HUES6 (cell line): ENCODE measurements around the gene CSGALNACT2.

Experiments used
- H3K27ac ChIP-seq: 2 replicates; pipeline ENCODE4 v1.7.0; 2013; ENCODE audit warnings: low read depth, mild to moderate bottlenecking, low read length, inconsistent platforms
- H3K27me3 ChIP-seq: 2 replicates; pipeline ENCODE4 v1.6.1; 2013; ENCODE audit warnings: low read length; ENCODE audit not compliant: control insufficient read depth, insufficient read depth
- H3K36me3 ChIP-seq: 2 replicates; pipeline ENCODE4 v1.6.1; 2013; ENCODE audit warnings: low read length; ENCODE audit not compliant: control insufficient read depth, insufficient read depth
- H3K4me1 ChIP-seq: 2 replicates; pipeline ENCODE4 v1.6.1; 2013; ENCODE audit warnings: low read length; ENCODE audit not compliant: control insufficient read depth, insufficient read depth
- H3K4me3 ChIP-seq: 2 replicates; pipeline ENCODE4 v1.5.1; 2013; ENCODE audit warnings: low read depth, low read length
- H3K9ac ChIP-seq: one replicate; pipeline ENCODE4 v1.6.1; 2013; ENCODE audit warnings: mild to moderate bottlenecking, low read length
- H3K9me3 ChIP-seq: 2 replicates; pipeline ENCODE4 v1.6.1; 2013; ENCODE audit warnings: low read depth, low read length; ENCODE audit not compliant: control insufficient read depth, insufficient read depth

The CSGALNACT2 gene

DNA sequence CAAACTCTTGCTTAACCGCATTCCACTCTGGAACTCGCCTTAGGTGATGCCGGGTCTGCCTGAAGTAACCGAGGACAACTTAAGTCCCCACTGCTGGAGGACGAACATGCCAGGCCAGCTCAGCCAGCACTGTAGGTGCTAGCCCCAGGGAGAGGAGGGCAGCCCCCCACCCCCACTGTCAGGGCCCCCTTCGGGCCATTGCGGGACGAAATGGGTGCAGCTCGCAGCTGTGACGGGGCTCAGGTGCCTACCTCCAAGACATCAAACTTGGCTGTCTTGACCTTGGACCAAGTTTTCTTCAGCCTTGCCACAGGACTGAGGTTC lies 60.4 kb downstream of the CSGALNACT2 start:
- Histone ChIP-seq H3K36me3 (peaks cover 67% of the 10 kb centered on the region), H3K4me3 (no peak overlapping the region), H3K27ac (no peak overlapping the region), H3K4me1 (no peaks in the 10 kb centered on the region), H3K9me3 (no peaks in the 10 kb centered on the region), H3K27me3 (no peaks in the 10 kb centered on the region), H3K9ac (no peak overlapping the region)

DNA sequence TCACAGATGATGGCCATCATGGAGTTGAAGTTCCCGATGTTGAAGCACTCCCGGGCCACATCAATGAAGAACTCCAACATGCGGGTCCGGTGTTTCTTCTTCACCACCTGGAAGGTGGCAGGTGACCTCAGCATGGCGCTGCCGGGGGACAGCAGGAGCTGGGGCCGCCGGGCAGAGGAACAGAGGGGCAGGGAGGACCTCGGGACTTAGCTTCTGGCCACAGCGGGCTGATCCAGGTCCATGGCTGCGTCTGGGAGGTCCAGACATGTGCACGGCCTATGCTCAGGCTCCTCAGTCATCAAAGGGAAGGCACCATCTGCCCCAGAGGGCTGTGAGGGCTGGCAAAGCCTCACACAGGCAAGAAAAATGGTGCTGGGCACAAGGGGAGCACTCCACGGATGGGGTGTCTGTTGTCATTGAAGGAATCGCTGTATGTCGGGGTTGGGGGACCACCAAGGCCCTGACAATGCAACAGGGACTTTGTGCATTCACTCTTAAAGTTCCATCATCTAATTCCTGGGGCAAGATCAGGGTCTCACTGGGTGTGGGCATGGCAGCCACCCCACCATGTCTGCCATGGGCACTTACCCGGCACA lies 60.9 kb downstream of the CSGALNACT2 start:
- Histone ChIP-seq H3K36me3 (peaks cover 67% of the 10 kb centered on the region), H3K27me3 (no peaks in the 10 kb centered on the region), H3K9ac (no peak overlapping the region), H3K9me3 (no peaks in the 10 kb centered on the region), H3K27ac (no peak overlapping the region), H3K4me1 (peaks cover 4% of the 10 kb centered on the region), H3K4me3 (no peak overlapping the region)

DNA sequence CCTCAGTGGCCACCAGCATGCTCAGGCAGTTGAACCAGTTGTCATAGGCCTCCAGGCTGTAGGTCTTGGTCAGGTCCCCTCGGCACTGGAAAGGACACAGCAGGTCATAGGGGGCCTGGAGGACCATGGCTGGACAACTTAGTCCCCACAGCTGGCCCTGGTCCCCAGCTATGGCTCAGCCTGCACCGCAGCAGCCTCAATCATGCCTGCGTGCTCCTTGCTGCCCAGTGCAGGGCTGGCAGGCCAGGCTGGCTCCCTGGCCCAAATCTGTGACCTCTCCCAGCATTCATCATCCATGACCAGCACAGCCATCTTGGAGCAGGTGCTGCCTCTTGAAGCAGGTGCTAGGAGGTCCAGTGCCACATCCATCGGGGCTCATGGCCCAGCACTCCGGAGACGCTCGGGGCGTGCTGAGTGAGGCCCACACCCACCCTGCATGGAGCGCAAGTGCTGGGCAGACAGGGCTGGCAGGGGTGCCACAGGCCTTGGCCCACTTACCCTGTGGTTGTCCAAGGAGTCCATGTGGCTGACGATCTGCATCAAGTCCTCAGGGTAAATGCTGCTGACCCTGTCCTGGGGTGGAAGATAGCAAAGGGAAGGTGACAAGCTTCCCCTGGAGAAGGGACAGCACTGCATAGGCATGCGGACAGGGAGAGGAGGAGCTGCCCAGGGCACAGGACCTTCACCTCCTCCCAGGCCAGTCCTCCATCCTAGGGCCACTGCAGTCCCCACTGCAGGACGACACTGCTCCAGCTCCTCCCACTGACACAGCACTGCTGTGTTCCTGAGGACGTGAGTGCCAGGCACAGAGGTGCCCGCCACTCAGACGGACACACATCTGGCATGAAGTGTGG lies 61.7 kb downstream of the CSGALNACT2 start:
- peaks cover 61% of the 10 kb centered on the region for H3K36me3 ChIP-seq
- no peak overlapping the region for H3K9ac ChIP-seq
- no peaks in the 10 kb centered on the region for H3K27me3 ChIP-seq
- H3K27ac ChIP-seq, result no peak overlapping the region
- no peak overlapping the region for H3K4me3 ChIP-seq
- no peaks in the 10 kb centered on the region for H3K9me3 ChIP-seq
- H3K4me1 ChIP-seq, result peaks cover 10% of the 10 kb centered on the region

DNA sequence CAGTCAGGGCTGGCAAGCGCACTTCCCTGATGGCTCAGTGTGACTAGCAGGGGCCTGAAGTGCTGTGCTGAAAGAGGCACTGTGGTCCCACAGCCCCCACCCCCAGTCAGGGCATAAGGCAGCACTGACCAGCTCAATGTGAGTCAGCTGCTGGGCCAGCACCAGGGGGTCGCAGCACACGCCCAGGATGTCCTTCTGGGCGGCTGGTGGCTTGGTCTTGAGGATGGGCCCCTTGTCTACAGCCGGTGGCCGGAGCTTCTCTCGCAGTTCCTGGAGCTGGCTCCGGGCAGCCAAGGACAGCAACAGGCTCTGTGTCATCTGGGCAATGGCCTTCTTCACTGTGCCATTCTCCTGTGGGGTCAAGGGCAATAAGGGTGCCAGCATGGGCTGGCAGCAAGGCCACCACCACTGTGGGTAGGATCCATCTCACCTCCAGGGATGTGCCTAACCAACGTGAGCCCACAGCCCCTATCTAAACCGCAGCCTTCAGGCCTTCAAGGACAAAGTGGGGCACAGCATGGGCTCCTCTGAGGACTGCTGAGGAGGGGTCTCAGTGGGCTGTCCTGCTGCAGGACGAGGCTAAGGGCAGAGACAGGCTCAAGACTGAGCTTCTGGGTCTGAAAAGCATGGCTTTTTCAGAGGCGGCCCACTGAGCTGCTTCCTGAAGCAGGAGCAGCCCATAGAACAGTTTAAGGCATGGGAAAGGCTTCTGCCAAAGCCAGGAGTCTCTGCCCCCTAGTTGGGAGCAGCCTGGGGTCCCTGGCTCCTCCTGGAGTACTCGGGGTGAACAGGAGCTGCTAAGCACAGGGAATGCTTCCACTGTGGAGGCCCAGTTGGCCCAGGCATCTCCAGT lies 62.5 kb downstream of the CSGALNACT2 start:
- Histone ChIP-seq H3K27ac (no peak overlapping the region), H3K9ac (no peak overlapping the region), H3K27me3 (no peaks in the 10 kb centered on the region), H3K9me3 (no peaks in the 10 kb centered on the region), H3K36me3 (peaks cover 52% of the 10 kb centered on the region), H3K4me3 (no peak overlapping the region), H3K4me1 (peaks cover 13% of the 10 kb centered on the region)

DNA sequence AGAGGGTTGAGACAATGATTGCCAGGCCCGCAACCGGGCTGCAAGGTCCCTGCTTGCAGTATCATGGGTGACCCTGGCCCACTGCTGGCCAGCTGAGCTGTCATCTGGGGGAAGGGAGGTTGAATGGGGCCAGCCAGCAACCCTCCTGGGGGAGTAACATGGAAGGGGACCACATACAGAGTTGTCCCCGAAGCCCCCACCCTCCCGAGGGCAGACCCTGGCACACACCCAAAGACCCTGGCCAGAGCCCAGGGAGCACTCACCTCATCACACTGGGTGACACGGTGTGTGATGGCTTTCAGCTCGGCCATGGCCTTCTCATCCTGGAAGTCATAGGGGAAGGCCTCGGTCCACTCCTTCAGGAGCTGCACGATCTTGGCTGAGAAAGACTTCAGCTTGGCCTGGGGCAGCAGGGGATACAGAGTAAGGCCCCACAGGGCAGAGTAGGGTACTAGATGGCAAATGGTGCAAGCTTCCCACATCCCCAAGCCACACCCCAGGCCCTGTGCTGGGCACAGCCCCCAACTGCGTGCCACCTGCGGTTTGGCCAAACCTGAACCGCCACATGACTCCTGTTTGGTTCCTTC lies 63.4 kb downstream of the CSGALNACT2 start:
- no peaks in the 10 kb centered on the region for H3K27me3 ChIP-seq
- H3K9me3 ChIP-seq, result no peaks in the 10 kb centered on the region
- H3K9ac ChIP-seq, result no peak overlapping the region
- peaks cover 43% of the 10 kb centered on the region for H3K36me3 ChIP-seq
- peaks cover 13% of the 10 kb centered on the region for H3K4me1 ChIP-seq
- peak overlapping the region; percentile 91 for H3K4me3 ChIP-seq
- no peak overlapping the region for H3K27ac ChIP-seq

DNA sequence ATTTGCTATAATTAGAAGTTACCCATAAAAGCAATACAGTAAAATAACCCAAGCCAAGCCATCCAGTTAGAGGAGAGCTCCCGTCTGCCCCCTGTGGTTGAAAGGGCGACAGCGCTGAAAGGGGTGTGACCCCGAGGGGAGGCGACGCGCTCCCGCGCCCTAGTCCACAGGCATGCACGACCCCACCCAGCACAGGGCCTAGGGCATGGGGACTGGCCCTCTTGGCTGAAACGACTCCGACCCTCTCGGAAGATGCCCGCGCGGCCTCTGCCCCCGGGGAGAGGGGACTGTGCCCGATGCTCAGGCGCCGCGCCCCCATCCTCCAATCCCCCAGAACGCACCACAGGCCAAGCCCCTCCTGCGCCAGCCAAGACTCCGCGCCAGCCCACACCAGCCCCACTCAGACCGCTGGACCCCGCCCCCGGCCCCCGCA lies 64.0 kb downstream of the CSGALNACT2 start:
- Histone ChIP-seq H3K9me3 (no peaks in the 10 kb centered on the region), H3K27ac (no peak overlapping the region), H3K36me3 (peaks cover 37% of the 10 kb centered on the region), H3K4me1 (peaks cover 13% of the 10 kb centered on the region), H3K27me3 (no peaks in the 10 kb centered on the region), H3K9ac (peak overlapping the region; percentile 55), H3K4me3 (peak overlapping the region; percentile 91)

DNA sequence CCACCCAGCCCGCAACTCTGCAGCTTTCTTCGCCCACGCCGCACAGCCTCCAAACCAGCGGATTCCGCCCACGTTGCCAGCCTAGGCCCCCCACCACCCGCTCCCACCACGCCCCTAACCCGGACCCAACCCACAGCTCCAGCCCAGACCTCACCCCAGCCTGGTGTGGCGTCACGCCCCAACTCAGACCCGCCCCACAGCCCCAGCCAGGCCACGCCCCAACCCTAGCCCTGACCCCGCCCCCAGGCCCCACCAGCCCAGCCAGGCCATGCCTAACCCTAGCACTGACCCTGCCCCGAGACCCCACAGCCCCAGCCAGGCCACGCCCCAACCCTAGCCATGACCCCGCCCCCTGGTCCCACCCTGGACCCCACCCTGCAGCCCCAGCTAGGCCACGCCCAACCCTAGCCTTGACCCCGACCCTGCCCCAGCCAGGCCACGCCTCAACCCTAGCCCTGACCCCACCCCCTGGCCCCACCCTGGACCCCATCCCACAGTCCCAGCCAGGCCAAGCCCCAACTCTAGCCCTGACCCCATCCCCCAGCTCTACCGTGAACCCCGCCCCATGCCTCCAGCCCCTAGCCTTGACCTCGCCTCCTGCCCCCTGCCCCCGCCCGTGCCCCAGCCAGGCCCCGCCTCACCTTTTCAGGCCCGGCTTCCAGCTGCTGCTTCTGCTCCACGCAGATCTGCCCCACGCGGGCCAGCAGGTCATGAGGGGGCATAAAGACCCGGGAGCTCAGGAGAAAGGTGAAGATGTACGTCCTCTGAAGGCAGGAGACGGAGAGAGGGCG lies 64.6 kb downstream of the CSGALNACT2 start:
- Histone ChIP-seq H3K4me1 (peaks cover 13% of the 10 kb centered on the region), H3K36me3 (peaks cover 31% of the 10 kb centered on the region), H3K9ac (peak overlapping the region; percentile 64), H3K27ac (peak overlapping the region; percentile 70; the same call in 1 of the 2 replicates), H3K9me3 (no peaks in the 10 kb centered on the region), H3K27me3 (no peaks in the 10 kb centered on the region), H3K4me3 (peak overlapping the region; percentile 91)

DNA sequence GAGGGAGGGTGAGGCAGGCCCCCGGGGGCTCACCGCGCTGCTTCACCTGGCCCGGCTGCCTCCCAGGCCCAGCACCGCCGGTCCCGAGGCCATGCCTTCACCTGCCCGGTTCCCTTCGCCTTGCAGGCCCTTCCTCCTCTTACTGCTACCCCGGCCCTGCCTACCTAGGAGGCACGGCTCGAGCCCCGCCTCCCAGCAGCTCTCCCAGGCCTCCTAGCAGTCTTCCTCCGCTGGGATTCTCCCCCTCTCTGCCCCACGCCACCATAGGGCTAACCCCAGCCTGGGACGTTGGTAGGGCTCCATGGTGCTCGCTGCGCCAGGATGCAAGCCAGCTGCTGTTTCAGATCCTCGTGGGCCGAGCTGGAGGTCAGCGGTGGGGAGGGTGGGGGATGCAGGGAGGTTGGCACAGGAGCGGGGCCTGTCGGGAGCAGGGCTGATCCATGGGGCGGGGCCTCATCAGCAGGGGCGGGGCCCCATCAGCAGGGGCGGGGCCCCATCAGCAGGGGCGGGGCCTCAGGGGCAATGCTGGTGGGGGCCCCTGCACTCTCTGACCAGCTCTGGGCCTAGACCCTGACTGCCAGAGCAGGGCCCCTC lies 65.3 kb downstream of the CSGALNACT2 start:
- Histone ChIP-seq H3K27me3 (no peaks in the 10 kb centered on the region), H3K4me3 (peak overlapping the region; percentile 91), H3K4me1 (peaks cover 13% of the 10 kb centered on the region), H3K36me3 (peaks cover 24% of the 10 kb centered on the region), H3K9ac (peak overlapping the region; percentile 64), H3K9me3 (no peaks in the 10 kb centered on the region), H3K27ac (peak overlapping the region; percentile 70; the same call in 1 of the 2 replicates)

DNA sequence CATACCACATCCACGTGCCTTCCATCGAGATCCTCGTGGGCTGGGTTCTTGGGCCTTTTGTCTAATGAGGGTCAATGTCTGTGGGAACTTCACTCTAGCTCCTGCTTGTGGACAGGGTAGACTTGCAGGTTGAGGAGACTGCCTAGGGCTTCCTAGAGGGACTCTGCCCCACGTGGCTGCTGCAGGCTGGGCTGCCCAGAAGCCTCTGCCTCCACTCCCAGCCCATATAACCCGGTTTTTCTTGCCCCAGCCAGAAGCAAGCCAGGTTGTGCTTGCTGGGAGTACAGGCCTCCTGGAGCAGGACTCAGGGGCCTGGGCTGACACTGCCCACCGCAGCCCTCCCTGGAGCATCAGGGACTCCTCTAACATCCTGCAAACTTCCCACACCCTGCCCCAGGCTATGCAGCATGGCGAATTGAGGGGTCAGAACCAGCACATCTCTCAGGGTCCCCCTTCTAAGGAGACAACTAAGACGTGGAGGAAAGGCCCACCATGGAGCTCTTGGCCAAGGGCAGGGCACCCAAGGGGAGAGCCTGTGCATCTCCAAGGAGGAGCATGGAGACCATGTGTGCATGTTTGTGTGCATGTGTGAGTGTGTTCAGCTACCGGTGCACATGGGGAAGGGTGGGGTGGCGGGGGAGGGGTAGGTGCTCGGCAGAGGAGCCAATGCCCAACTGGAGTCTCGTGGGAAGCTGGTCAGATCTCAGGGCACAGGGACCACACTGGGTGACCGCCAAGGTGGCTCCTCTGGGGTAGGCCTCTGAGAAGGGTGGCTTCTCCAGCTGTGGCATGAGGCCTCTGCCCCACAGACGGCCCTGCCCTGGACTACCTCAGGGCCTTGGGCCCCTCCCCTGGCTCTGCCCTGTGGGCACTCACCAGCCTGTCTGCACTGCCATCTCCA lies 66.0 kb downstream of the CSGALNACT2 start:
- Histone ChIP-seq H3K27ac (no peak overlapping the region), H3K27me3 (no peaks in the 10 kb centered on the region), H3K4me3 (no peak overlapping the region), H3K9ac (no peak overlapping the region), H3K4me1 (peaks cover 13% of the 10 kb centered on the region), H3K36me3 (peaks cover 17% of the 10 kb centered on the region), H3K9me3 (no peaks in the 10 kb centered on the region)
